ENCODE data around the gene SH2D6. TPM values are rescaled to one million over a fixed set of nuclear protein-coding genes. Genes with fewer than 3 reads are reported as not detected.

The SH2D6 gene
- total and polyA plus RNA-seq, 2 of the 8 experiments (the other 6 are each of a cell fraction or from before 2014, with no cell fraction given): 0.42 TPM; not detected in 1

GRCh38 chr2:85428343-85428881 lies 9.9 kb downstream of the SH2D6 start:
- Histone ChIP-seq H3K79me2 (ENCODE audit: control insufficient read depth in 1 of 2, insufficient read depth in 2 of 2, low read length in 2 of 2) (no peaks in the 10 kb centered on the region), H3K56ac (replicated peaks; ENCODE audit: insufficient read length, low read depth, low read length) (no peak overlapping the region), H2AK5ac (ENCODE audit: low read depth, low read length) (no peak overlapping the region), H4K8ac (ENCODE audit: extremely low read depth, insufficient read depth, low read length) (no peak overlapping the region), H2BK15ac (ENCODE audit: low read length) (no peak overlapping the region), H3K4ac (replicated peaks; ENCODE audit: insufficient read length, low read depth, low read length) (no peak overlapping the region), H3K36me3 (ENCODE audit: control insufficient read depth in 2 of 4, insufficient read depth in 4 of 4, low read length in 3 of 4) (no peaks in the 10 kb centered on the region), H3K4me3 (ENCODE audit: extremely low read depth in 1 of 4, insufficient read depth in 2 of 4, low read depth in 3 of 4, low read length in 4 of 4) (no peak overlapping the region), H2AFZ (ENCODE audit: low read length) (no peak overlapping the region), H3K23ac (ENCODE audit: insufficient read length) (no peak overlapping the region), H4K91ac (replicated peaks; ENCODE audit: insufficient read length, low read length) (no peak overlapping the region), H3K14ac (ENCODE audit: insufficient read length) (no peak overlapping the region), H4K20me1 (replicated peaks in 1 of 2; ENCODE audit: control insufficient read depth in 1 of 2, insufficient read depth in 2 of 2, low read length in 2 of 2) (no peaks in the 10 kb centered on the region), H3K27me3 (replicated peaks in 1 of 4; ENCODE audit: control insufficient read depth in 3 of 4, extremely low read depth in 1 of 4, insufficient read depth in 3 of 4, low read length in 3 of 4) (peaks cover 0 to 6% (median 2%) of the 10 kb centered on the region in 4 experiments; a peak in 3 of 7 replicates), H2BK20ac (ENCODE audit: low read length) (no peak overlapping the region), H4K5ac (ENCODE audit: insufficient read length, low read depth, low read length) (no peak overlapping the region), H2BK5ac (ENCODE audit: low read depth, low read length) (no peak overlapping the region), H3K18ac (ENCODE audit: extremely low read depth, low read length) (no peak overlapping the region), H3K79me1 (ENCODE audit: low read depth, low read length) (no peaks in the 10 kb centered on the region), H2BK12ac (ENCODE audit: low read depth, low read length) (no peak overlapping the region), H3K23me2 (ENCODE audit: low read depth, low read length) (0 out of 2 replicates have a peak, but pooled peaks cover 3% of the 10 kb centered on the region), H3K4me2 (ENCODE audit: insufficient read depth in 1 of 2, low read depth in 2 of 2, low read length in 2 of 2) (no peak overlapping the region), H3K9ac (replicated peaks in 1 of 4; ENCODE audit: extremely low read depth in 1 of 4, low read depth in 3 of 4, low read length in 3 of 4) (no peak overlapping the region), H3K27ac (ENCODE audit: low read depth, low read length) (no peak overlapping the region), H3K4me1 (replicated peaks in 1 of 4; ENCODE audit: control insufficient read depth in 3 of 4, insufficient read depth in 4 of 4, low read length in 3 of 4) (peaks cover 0 to 40% (median 28%) of the 10 kb centered on the region in 4 experiments; a peak in 6 of 7 replicates), H2BK120ac (replicated peaks; ENCODE audit: low read depth, low read length) (no peak overlapping the region), H3K9me3 (ENCODE audit: insufficient read depth in 2 of 2, low read depth in 1 of 2, low read length in 1 of 2) (no peaks in the 10 kb centered on the region)
- ChIA-PET POLR2A (ENCODE audit: partially characterized antibody) (interaction anchor here (0.6 to 55.3 kb wide), 9 partner anchors 8 to 188 kb away, joined by 3 to 1889 read pairs (median 4); partner anchors contain the start of genes ELMOD3, GGCX, MAT2A and RETSAT), CTCF (ENCODE audit: partially characterized antibody) (interaction anchor here (0.6 to 15.1 kb wide), 15 partner anchors 7 to 295 kb away, joined by 3 to 259 read pairs (median 4); partner anchors contain the start of genes MAT2A, SH2D6 and TCF7L1)
- DNase-seq (ENCODE audit: low read depth in 1 of 2, low spot score in 2 of 2): no peak
- FAIRE-seq: no peak
- 91% methylated on average over 7 of the region's 7 CpGs; no CpG with 5 or more reads in 1 of the 2 experiments for WGBS, 2 experiments (ENCODE audit: extremely low coverage in 1 of 2, insufficient coverage in 1 of 2, insufficient read length in 1 of 2, insufficient replicate concordance in 2 of 2, low coverage in 1 of 2, low lambda C conversion rate in 2 of 2, missing lambda C conversion rate in 1 of 2)
- TF ChIP-seq E2F6 (IDR thresholded peaks at IDR 0.05): no peak
- no peak for TF ChIP-seq SUZ12 (IDR thresholded peaks at IDR 0.05; ENCODE audit: low read length)
- TF ChIP-seq CTCF (IDR thresholded peaks at IDR 0.05; ENCODE audit: control extremely low read depth in 1 of 3, insufficient read depth in 1 of 3, low read depth in 1 of 3, low read length in 3 of 3): no peak
- TF ChIP-seq MAX (IDR thresholded peaks at IDR 0.05): no peak
- no peak for TF ChIP-seq TEAD4 (IDR thresholded peaks at IDR 0.05; ENCODE audit: low read depth, low read length)
- TF ChIP-seq ZNF274 (IDR thresholded peaks at IDR 0.05; ENCODE audit: borderline replicate concordance, extremely low read depth, low read length): no peak
- no peak for TF ChIP-seq YY1 (IDR thresholded peaks at IDR 0.05; ENCODE audit: low read depth, low read length)
- TF ChIP-seq TBP (IDR thresholded peaks at IDR 0.05; ENCODE audit: low read depth, low read length): no peak
- no peak for TF ChIP-seq SRF (IDR thresholded peaks at IDR 0.05; ENCODE audit: low read depth, low read length)
- no peak for TF ChIP-seq CHD1 (IDR thresholded peaks at IDR 0.05; ENCODE audit: low read depth, low read length)

Data from H1 (cell line).